HuH-7.5 (cell line): ENCODE results near the gene DAB1.
A peak's percentile ranks its signal among the peaks of the same experiment; 100 is the strongest.

Experiments
- DNase-seq: peaks from one replicate; pipeline ENCODE4 v3.0.0; 2011; ENCODE audit warnings: low spot score

Gene DAB1

GRCh38 chr1:57019236-57019839, 404.5 kb downstream of the DAB1 start:
- DNase-seq, result no peak

- no peak for DNase-seq
These were observed 405.7 kb downstream of the DAB1 start for GRCh38 chr1:57018119-57018518.

- DNase-seq, result peak; percentile 30
These were observed 406.1 kb downstream of the DAB1 start for GRCh38 chr1:57017717-57018116.

GRCh38 chr1:57017200-57017599, 406.7 kb downstream of the DAB1 start:
- no peak for DNase-seq

- DNase-seq, result no peak
These were observed 408.8 kb downstream of the DAB1 start for GRCh38 chr1:57015071-57015470.

- DNase-seq, result no peak
These were observed 410.3 kb downstream of the DAB1 start for GRCh38 chr1:57013522-57013921.

GRCh38 chr1:57012315-57012714, 411.5 kb downstream of the DAB1 start:
- DNase-seq, result no peak

GRCh38 chr1:57010511-57010910, 413.3 kb downstream of the DAB1 start:
- no peak for DNase-seq

GRCh38 chr1:57007948-57008347, 415.9 kb downstream of the DAB1 start:
- no peak for DNase-seq

GRCh38 chr1:57007472-57007871, 416.4 kb downstream of the DAB1 start:
- DNase-seq, result no peak

- no peak for DNase-seq
These were observed 420.3 kb downstream of the DAB1 start for GRCh38 chr1:57003398-57004139.

- DNase-seq, result no peak
These were observed 428.3 kb downstream of the DAB1 start for GRCh38 chr1:56995414-56996100.

- no peak for DNase-seq
These were observed 430.4 kb downstream of the DAB1 start for GRCh38 chr1:56993475-56993874.

- DNase-seq, result no peak
These were observed 431.3 kb downstream of the DAB1 start for GRCh38 chr1:56992318-56993125.

GRCh38 chr1:56991576-56991975, 432.3 kb downstream of the DAB1 start:
- no peak for DNase-seq

- no peak for DNase-seq
These were observed 437.5 kb downstream of the DAB1 start for GRCh38 chr1:56986397-56986796.

GRCh38 chr1:56985857-56986256, 438.0 kb downstream of the DAB1 start:
- DNase-seq, result no peak

- DNase-seq, result no peak
These were observed 440.4 kb downstream of the DAB1 start for GRCh38 chr1:56983484-56983883.

GRCh38 chr1:56979986-56980755, 443.7 kb downstream of the DAB1 start:
- DNase-seq, result no peak

- no peak for DNase-seq
These were observed 445.0 kb downstream of the DAB1 start for GRCh38 chr1:56978819-56979218.

GRCh38 chr1:56977910-56978309, 445.9 kb downstream of the DAB1 start:
- no peak for DNase-seq

GRCh38 chr1:56975446-56975845, 448.4 kb downstream of the DAB1 start:
- DNase-seq, result no peak
